Measurements from ENCODE around the gene LCP2. TPM values are rescaled to one million over a fixed set of nuclear protein-coding genes. Genes with fewer than 3 reads are reported as not detected.

LCP2 gene
- total RNA-seq, 1 donor from 2014 or later: not detected

- Histone ChIP-seq H3K27ac (no peak within 1 kb of the TSS), H3K9ac (no peak within 1 kb of the TSS), H3K4me1 (peaks cover 16% of the 10 kb centered on the region), H3K36me3 (no peaks in the 10 kb centered on the region), H3K4me3 (no peak within 1 kb of the TSS), H2AFZ (replicated peaks) (no peak within 1 kb of the TSS), H4K20me1 (ENCODE audit: low read depth) (no peaks in the 10 kb centered on the region), H3K9me3 (ENCODE audit: low read depth) (no peaks in the 10 kb centered on the region), H3K4me2 (no peak within 1 kb of the TSS), H3K79me2 (ENCODE audit: low read depth) (no peaks in the 10 kb centered on the region), H3F3A (ENCODE audit: low read depth) (no peaks in the 10 kb centered on the region), H3K27me3 (no peaks in the 10 kb centered on the region)
- no peaks in the 10 kb centered on the region for H3K9me3 Mint-ChIP-seq
- peaks cover 3% of the 10 kb centered on the region for H3K27me3 Mint-ChIP-seq (ENCODE audit: insufficient read depth, low read depth)
- TF ChIP-seq EZH2 (IDR thresholded peaks at IDR 0.05) (no peak), EZH2phosphoT487 (IDR thresholded peaks at IDR 0.05) (no peak), CTCF (IDR thresholded peaks at IDR 0.05) (no peak)
- no peak within 1 kb of the TSS for H3K4me3 Mint-ChIP-seq
- DNase-seq (ENCODE audit: low spot score): no peak
- H3K36me3 Mint-ChIP-seq: no peaks in the 10 kb centered on the region
- peak within 1 kb of the TSS; percentile 4 for H3K27ac Mint-ChIP-seq
- H3K4me1 Mint-ChIP-seq: peaks cover 18% of the 10 kb centered on the region
These were observed 64.8 kb downstream of the LCP2 start, which contains the start of gene C5orf58 for GRCh38 chr5:170232786-170233185. Gene C5orf58, plus strand, starts transcription at chr5:170232985. Its CDS starts 1,992 bp downstream, at chr5:170234977.

- no peaks in the 10 kb centered on the region for H3K9me3 ChIP-seq (ENCODE audit: low read depth)
- Mint-ChIP-seq H3K36me3 (no peaks in the 10 kb centered on the region), H3K4me1 (peaks cover 32% of the 10 kb centered on the region), H3K9me3 (no peaks in the 10 kb centered on the region), H3K27me3 (ENCODE audit: insufficient read depth, low read depth) (peaks cover 3% of the 10 kb centered on the region), H3K4me3 (no peak overlapping the region), H3K27ac (no peak overlapping the region)
- H3K79me2 ChIP-seq (ENCODE audit: low read depth): no peaks in the 10 kb centered on the region
- no peak overlapping the region for H3K4me2 ChIP-seq
- H3K9ac ChIP-seq: no peak overlapping the region
- no peaks in the 10 kb centered on the region for H3K27me3 ChIP-seq
- H3K36me3 ChIP-seq: no peaks in the 10 kb centered on the region
- H3K4me3 ChIP-seq: no peak overlapping the region
- peaks cover 40% of the 10 kb centered on the region for H3K4me1 ChIP-seq
- no peak for TF ChIP-seq EZH2 (IDR thresholded peaks at IDR 0.05)
- no peak for TF ChIP-seq CTCF (IDR thresholded peaks at IDR 0.05)
- TF ChIP-seq EZH2phosphoT487 (IDR thresholded peaks at IDR 0.05): no peak
- peaks cover 3% of the 10 kb centered on the region for H3F3A ChIP-seq (ENCODE audit: low read depth)
- no peak for DNase-seq (ENCODE audit: low spot score)
- H3K27ac ChIP-seq: no peak overlapping the region
- H2AFZ ChIP-seq (replicated peaks): no peak overlapping the region
- no peaks in the 10 kb centered on the region for H4K20me1 ChIP-seq (ENCODE audit: low read depth)
These were observed 68.7 kb downstream of the LCP2 start for GRCh38 chr5:170228762-170229435.

- Histone ChIP-seq H3K4me2 (no peak overlapping the region), H3K36me3 (no peaks in the 10 kb centered on the region), H3K27me3 (no peaks in the 10 kb centered on the region), H3K27ac (no peak overlapping the region), H3K4me1 (peaks cover 59% of the 10 kb centered on the region), H3K4me3 (no peak overlapping the region), H3K9me3 (ENCODE audit: low read depth) (no peaks in the 10 kb centered on the region), H2AFZ (replicated peaks) (no peak overlapping the region), H4K20me1 (ENCODE audit: low read depth) (no peaks in the 10 kb centered on the region), H3K9ac (no peak overlapping the region), H3K79me2 (ENCODE audit: low read depth) (no peaks in the 10 kb centered on the region), H3F3A (ENCODE audit: low read depth) (peaks cover 23% of the 10 kb centered on the region)
- TF ChIP-seq EZH2 (IDR thresholded peaks at IDR 0.05) (no peak), EZH2phosphoT487 (IDR thresholded peaks at IDR 0.05) (no peak)
- H3K27ac Mint-ChIP-seq: no peak overlapping the region
- H3K9me3 Mint-ChIP-seq: no peaks in the 10 kb centered on the region
- H3K36me3 Mint-ChIP-seq: no peaks in the 10 kb centered on the region
- peaks cover 3% of the 10 kb centered on the region for H3K27me3 Mint-ChIP-seq (ENCODE audit: insufficient read depth, low read depth)
- no peak for DNase-seq (ENCODE audit: low spot score)
- peaks cover 41% of the 10 kb centered on the region for H3K4me1 Mint-ChIP-seq
- no peak overlapping the region for H3K4me3 Mint-ChIP-seq
These were observed 70.9 kb downstream of the LCP2 start for GRCh38 chr5:170226661-170227060.

- Mint-ChIP-seq H3K9me3 (no peaks in the 10 kb centered on the region), H3K36me3 (no peaks in the 10 kb centered on the region), H3K27me3 (ENCODE audit: insufficient read depth, low read depth) (peaks cover 3% of the 10 kb centered on the region), H3K4me3 (no peak overlapping the region), H3K27ac (peak overlapping the region; percentile 61), H3K4me1 (peaks cover 46% of the 10 kb centered on the region)
- Histone ChIP-seq H3F3A (ENCODE audit: low read depth) (peaks cover 28% of the 10 kb centered on the region), H3K27ac (no peak overlapping the region), H3K79me2 (ENCODE audit: low read depth) (no peaks in the 10 kb centered on the region), H3K36me3 (no peaks in the 10 kb centered on the region), H3K4me2 (no peak overlapping the region), H4K20me1 (ENCODE audit: low read depth) (no peaks in the 10 kb centered on the region), H3K9me3 (ENCODE audit: low read depth) (no peaks in the 10 kb centered on the region), H2AFZ (replicated peaks) (peak overlapping the region; percentile 88), H3K27me3 (no peaks in the 10 kb centered on the region), H3K4me1 (peaks cover 63% of the 10 kb centered on the region), H3K4me3 (no peak overlapping the region), H3K9ac (no peak overlapping the region)
- TF ChIP-seq EZH2phosphoT487 (IDR thresholded peaks at IDR 0.05) (no peak), CTCF (IDR thresholded peaks at IDR 0.05) (no peak), EZH2 (IDR thresholded peaks at IDR 0.05) (no peak)
- DNase-seq (ENCODE audit: low spot score): no peak
These were observed 71.4 kb downstream of the LCP2 start for GRCh38 chr5:170226129-170226615.
